ENCODE measurements around the gene KIF16B. TPM values are rescaled to one million over a fixed set of nuclear protein-coding genes. Genes with fewer than 3 reads are reported as not detected.

KIF16B gene
- total RNA-seq, 2 experiments from 2014 or later, result 3.2 to 3.4 TPM

DNA sequence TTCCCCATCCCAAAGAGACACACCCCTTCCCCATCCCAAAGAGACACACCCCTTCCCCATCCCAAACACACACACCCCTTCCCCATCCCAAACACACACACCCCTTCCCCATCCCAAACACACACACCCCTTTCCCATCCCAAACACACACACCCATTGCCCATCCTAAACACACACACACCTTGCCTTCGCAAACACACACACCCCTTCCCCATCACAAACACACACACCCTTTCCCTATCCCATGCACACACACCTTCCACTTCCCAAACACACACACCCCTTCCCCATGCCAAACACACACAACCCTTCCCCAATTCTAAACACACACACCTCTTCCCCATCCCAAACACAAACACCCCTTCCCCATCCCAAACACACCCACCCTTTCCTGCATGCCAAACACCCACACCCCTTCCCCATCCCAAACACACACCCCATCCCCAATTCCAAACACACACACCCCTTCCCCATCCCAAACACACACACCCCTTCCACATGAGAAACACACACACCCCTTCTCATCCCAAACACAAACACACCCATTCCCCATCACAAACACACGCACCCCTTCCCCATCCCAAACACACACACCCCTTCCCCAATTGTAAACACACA, 315.3 kb downstream of the KIF16B start:
- no peak overlapping the region for H3K27ac Mint-ChIP-seq
- no peak for ATAC-seq
- DNase-seq, result no peak
- ChIA-PET CTCF (no interaction called here), POLR2A (no interaction called here)
- no peaks in the 10 kb centered on the region for H3K36me3 Mint-ChIP-seq (ENCODE audit: low read depth)
- H3K27me3 Mint-ChIP-seq (ENCODE audit: low read depth), result no peaks in the 10 kb centered on the region
- H3K4me1 Mint-ChIP-seq (ENCODE audit: low read depth), result no peaks in the 10 kb centered on the region
- H3K4me3 Mint-ChIP-seq, result no peak overlapping the region
- H3K9me3 Mint-ChIP-seq (ENCODE audit: insufficient read depth), result no peaks in the 10 kb centered on the region

DNA sequence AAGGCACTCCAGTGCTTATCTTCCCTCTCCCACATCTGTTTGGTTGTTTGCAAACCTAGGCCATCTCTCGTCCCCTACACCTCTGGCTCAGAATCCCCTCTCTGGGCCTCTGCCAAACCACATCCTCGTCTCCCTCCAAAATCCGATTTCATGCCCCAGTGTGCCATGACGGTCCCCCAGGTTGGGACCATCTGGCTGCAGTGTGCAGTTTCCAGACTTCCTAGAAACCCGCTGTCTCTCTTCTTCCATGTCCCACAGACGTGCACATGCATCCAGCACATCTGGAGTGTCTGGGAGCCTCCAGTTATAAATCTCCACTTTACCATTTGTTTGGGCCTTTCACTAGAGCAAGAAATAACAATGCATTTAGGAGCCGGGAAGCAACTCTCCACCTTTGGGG, 316.2 kb downstream of the KIF16B start:
- CTCF ChIA-PET, result no interaction called here
- POLR2A ChIA-PET, result no interaction called here
- ATAC-seq, result no peak
- Mint-ChIP-seq H3K27ac (no peak overlapping the region), H3K9me3 (ENCODE audit: insufficient read depth) (no peaks in the 10 kb centered on the region), H3K4me1 (ENCODE audit: low read depth) (no peaks in the 10 kb centered on the region), H3K4me3 (no peak overlapping the region), H3K27me3 (ENCODE audit: low read depth) (no peaks in the 10 kb centered on the region), H3K36me3 (ENCODE audit: low read depth) (no peaks in the 10 kb centered on the region)
- no peak for DNase-seq

DNA sequence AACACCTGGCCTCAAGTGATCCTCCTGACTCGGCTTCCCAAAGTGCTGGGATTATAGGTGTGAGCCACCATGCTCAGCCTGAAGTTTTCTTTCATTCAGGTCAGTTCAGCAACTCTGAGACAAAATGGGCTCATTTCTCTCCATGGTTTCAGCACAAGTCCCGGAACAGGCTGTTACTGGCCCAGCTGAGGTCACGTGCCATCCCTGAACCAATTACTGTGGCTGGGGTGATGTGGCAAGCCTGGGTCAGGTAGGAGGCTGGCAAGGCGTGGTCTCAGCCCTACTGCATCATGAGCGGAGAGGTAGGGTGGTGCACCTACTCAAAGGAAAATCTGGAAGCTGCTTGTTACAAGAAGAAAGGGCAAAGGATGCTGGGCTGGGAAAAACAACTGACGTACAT, 326.4 kb downstream of the KIF16B start:
- H3K36me3 Mint-ChIP-seq (ENCODE audit: low read depth), result no peaks in the 10 kb centered on the region
- H3K27ac Mint-ChIP-seq, result no peak overlapping the region
- DNase-seq (no peak), ATAC-seq (no peak)
- no peak overlapping the region for H3K4me3 Mint-ChIP-seq
- peaks cover 6% of the 10 kb centered on the region for H3K9me3 Mint-ChIP-seq (ENCODE audit: insufficient read depth)
- CTCF ChIA-PET, result no interaction called here
- POLR2A ChIA-PET, result no interaction called here
- H3K27me3 Mint-ChIP-seq (ENCODE audit: low read depth), result no peaks in the 10 kb centered on the region
- H3K4me1 Mint-ChIP-seq (ENCODE audit: low read depth), result no peaks in the 10 kb centered on the region

DNA sequence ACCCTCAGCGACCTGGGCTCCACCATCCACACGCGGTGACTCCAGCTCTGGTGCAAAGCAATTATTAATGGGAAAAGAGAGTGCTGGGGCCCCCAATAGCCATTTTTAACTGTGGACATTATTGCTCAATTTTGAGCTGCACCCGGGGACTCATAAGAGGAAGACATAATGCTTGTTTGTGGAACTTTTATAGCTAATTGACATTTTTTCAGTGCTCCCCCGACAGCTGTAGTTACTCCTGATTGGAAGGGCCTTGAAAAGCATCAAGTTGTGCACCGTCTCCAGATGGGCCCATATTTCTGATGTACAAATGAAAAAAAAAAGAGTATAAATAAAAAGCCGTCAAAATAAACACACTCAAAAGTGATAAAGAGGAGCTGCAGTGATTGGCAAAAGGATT, 327.0 kb downstream of the KIF16B start:
- H3K4me1 Mint-ChIP-seq (ENCODE audit: low read depth), result no peaks in the 10 kb centered on the region
- H3K27me3 Mint-ChIP-seq (ENCODE audit: low read depth), result no peaks in the 10 kb centered on the region
- ChIA-PET CTCF (no interaction called here), POLR2A (no interaction called here)
- ATAC-seq, result no peak
- no peak for DNase-seq
- H3K36me3 Mint-ChIP-seq (ENCODE audit: low read depth), result no peaks in the 10 kb centered on the region
- no peak overlapping the region for H3K4me3 Mint-ChIP-seq
- no peak overlapping the region for H3K27ac Mint-ChIP-seq
- H3K9me3 Mint-ChIP-seq (ENCODE audit: insufficient read depth), result peaks cover 6% of the 10 kb centered on the region

DNA sequence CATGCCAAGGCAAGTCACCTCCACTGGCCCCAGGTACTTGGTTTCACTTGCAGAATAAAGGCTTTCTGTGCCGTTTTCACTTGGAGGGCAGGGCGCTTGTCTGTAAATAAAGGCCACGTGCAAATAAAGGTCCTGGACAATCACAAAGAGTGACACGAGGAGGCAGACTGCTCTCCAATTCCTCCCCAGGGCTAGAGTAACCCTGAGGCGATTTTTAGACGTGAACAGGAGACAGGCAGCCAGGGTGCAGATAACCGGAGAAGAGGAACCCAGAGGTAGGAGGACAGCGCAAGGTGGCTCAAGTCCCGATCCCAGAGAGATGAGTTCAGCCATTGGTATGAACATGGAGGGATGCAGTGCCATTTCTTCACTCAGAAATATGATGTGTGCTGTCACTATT, 327.4 kb downstream of the KIF16B start:
- no peak for ATAC-seq
- CTCF ChIA-PET, result no interaction called here
- no peak overlapping the region for H3K27ac Mint-ChIP-seq
- H3K4me3 Mint-ChIP-seq, result no peak overlapping the region
- H3K4me1 Mint-ChIP-seq (ENCODE audit: low read depth), result no peaks in the 10 kb centered on the region
- POLR2A ChIA-PET, result no interaction called here
- DNase-seq, result no peak
- H3K9me3 Mint-ChIP-seq (ENCODE audit: insufficient read depth), result peaks cover 6% of the 10 kb centered on the region
- no peaks in the 10 kb centered on the region for H3K36me3 Mint-ChIP-seq (ENCODE audit: low read depth)
- H3K27me3 Mint-ChIP-seq (ENCODE audit: low read depth), result no peaks in the 10 kb centered on the region

DNA sequence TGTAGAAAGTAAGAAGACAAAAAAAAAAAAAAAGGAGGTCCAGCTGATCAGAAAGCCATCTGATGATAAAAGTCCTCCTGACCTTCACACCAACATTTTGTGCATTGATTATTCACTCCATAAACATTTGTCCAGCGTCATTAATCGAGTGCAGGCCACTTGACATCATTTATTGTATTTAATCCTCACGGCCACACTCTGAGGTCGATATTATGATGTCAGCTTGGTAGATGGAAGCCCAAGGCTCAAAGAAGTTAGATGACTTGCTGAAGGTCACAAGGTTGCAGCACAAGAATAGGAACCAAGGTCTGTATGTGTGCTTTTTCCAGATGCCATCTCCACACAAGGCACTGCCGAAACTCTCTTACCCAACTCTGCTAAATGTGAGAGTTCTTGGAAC, 328.4 kb downstream of the KIF16B start:
- DNase-seq, result no peak
- no peak overlapping the region for H3K4me3 Mint-ChIP-seq
- H3K27ac Mint-ChIP-seq, result no peak overlapping the region
- H3K36me3 Mint-ChIP-seq (ENCODE audit: low read depth), result no peaks in the 10 kb centered on the region
- H3K9me3 Mint-ChIP-seq (ENCODE audit: insufficient read depth), result peaks cover 6% of the 10 kb centered on the region
- no peaks in the 10 kb centered on the region for H3K27me3 Mint-ChIP-seq (ENCODE audit: low read depth)
- no peaks in the 10 kb centered on the region for H3K4me1 Mint-ChIP-seq (ENCODE audit: low read depth)
- ATAC-seq, result no peak
- CTCF ChIA-PET, result no interaction called here
- POLR2A ChIA-PET, result no interaction called here

DNA sequence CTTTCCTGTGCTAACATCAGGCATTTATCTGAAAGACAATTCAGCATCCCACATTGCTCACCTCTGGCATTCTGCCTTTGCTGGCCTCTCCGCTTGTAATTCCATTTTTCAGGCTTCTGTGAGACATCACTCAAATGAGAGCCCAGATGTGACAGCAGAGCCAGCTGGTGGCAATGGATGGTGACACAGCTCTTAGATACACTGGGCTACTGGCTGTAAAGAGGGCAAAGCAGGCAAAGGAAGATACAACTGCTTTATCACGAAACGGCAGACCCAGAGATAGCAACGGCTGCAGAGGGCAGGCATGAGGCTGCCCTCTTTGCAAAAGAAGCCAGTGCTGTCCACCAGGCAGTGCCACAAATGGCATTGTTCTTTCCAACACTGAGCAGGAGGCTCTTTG, 329.8 kb downstream of the KIF16B start:
- DNase-seq (no peak), ATAC-seq (no peak)
- no peaks in the 10 kb centered on the region for H3K4me1 Mint-ChIP-seq (ENCODE audit: low read depth)
- ChIA-PET CTCF (no interaction called here), POLR2A (no interaction called here)
- H3K9me3 Mint-ChIP-seq (ENCODE audit: insufficient read depth), result peaks cover 6% of the 10 kb centered on the region
- no peaks in the 10 kb centered on the region for H3K27me3 Mint-ChIP-seq (ENCODE audit: low read depth)
- no peak overlapping the region for H3K27ac Mint-ChIP-seq
- H3K36me3 Mint-ChIP-seq (ENCODE audit: low read depth), result no peaks in the 10 kb centered on the region
- no peak overlapping the region for H3K4me3 Mint-ChIP-seq

DNA sequence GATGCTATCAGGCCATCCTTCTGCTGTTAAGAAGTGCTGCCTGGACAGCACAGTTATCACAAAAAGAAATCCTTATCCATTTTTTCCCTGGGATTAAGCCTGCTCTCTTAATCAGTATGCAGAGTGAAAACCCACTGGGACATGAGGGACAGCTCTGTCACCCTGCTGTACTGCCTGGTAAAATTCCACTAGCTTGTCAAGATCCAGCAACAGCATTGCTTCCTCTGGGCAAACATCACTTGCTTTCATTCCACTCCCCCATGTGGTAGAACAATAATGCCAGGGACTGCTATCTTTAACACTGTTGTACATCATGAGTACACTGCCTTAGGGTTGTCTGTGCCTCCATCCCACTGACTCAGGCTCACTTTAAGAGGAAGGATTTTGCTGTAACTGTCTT, 331.3 kb downstream of the KIF16B start:
- H3K27ac Mint-ChIP-seq, result no peak overlapping the region
- ChIA-PET POLR2A (no interaction called here), CTCF (no interaction called here)
- H3K9me3 Mint-ChIP-seq (ENCODE audit: insufficient read depth), result peaks cover 15% of the 10 kb centered on the region
- no peaks in the 10 kb centered on the region for H3K4me1 Mint-ChIP-seq (ENCODE audit: low read depth)
- no peaks in the 10 kb centered on the region for H3K27me3 Mint-ChIP-seq (ENCODE audit: low read depth)
- H3K4me3 Mint-ChIP-seq, result no peak overlapping the region
- DNase-seq, result no peak
- no peak for ATAC-seq
- H3K36me3 Mint-ChIP-seq (ENCODE audit: low read depth), result no peaks in the 10 kb centered on the region

DNA sequence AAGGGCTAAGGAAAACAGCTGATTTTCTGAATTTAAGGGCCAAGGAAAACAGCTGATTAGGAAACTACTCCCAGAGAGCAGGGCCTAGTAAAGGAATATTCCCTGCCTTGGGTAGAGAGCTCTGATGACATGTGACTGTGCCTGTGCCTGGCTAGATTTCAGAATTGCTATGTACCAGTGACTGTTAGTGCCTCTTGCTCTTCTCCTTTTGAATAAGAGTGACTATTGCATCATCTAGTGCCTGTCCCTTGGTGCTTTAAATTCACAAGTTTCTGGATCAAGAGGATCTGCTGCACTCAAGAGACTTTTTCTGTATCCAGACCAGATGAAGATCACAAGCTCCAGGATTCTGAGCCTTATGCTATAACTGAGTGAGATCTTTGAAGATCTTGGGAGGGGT, 332.9 kb downstream of the KIF16B start:
- ChIA-PET CTCF (no interaction called here), POLR2A (no interaction called here)
- no peak for ATAC-seq
- Mint-ChIP-seq H3K9me3 (ENCODE audit: insufficient read depth) (peaks cover 18% of the 10 kb centered on the region), H3K36me3 (ENCODE audit: low read depth) (no peaks in the 10 kb centered on the region), H3K4me3 (no peak overlapping the region), H3K4me1 (ENCODE audit: low read depth) (no peaks in the 10 kb centered on the region), H3K27ac (no peak overlapping the region), H3K27me3 (ENCODE audit: low read depth) (no peaks in the 10 kb centered on the region)
- no peak for DNase-seq

DNA sequence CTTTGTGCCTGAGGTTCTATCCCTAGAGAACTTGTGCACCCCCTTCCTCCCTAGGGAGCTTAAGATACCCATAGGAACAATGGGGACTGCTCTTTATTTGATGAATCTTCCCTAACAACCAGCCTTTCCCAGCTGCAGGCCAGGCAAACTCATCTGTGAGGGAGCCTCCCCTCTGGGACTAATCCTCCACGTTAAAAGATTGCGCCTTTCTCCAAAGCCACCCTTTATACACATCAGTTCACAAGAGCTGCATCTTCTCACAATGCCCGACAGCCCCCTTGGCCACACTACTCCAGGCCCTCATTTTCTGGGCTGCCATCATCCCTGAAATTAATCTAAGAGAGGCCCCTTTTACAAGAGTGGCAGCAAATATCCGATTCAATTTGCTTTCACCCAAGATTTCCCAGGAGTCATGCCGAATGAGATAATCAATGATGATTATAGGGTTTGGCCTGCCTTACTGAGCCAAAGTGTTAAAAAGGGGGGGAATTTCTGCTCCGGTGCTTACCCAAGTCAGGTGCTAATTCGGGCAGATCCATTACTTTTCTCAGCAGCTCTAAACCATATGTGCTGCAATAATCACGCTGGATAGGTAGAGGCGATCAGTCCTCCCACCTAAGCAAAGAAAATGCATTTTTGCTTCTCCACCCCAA, 336.5 kb downstream of the KIF16B start:
- Mint-ChIP-seq H3K4me1 (ENCODE audit: low read depth) (no peaks in the 10 kb centered on the region), H3K27me3 (ENCODE audit: low read depth) (no peaks in the 10 kb centered on the region), H3K27ac (no peak overlapping the region), H3K4me3 (no peak overlapping the region), H3K9me3 (ENCODE audit: insufficient read depth) (peaks cover 12% of the 10 kb centered on the region), H3K36me3 (ENCODE audit: low read depth) (no peaks in the 10 kb centered on the region)
- ChIA-PET POLR2A (no interaction called here), CTCF (no interaction called here)
- DNase-seq, result no peak
- no peak for ATAC-seq

DNA sequence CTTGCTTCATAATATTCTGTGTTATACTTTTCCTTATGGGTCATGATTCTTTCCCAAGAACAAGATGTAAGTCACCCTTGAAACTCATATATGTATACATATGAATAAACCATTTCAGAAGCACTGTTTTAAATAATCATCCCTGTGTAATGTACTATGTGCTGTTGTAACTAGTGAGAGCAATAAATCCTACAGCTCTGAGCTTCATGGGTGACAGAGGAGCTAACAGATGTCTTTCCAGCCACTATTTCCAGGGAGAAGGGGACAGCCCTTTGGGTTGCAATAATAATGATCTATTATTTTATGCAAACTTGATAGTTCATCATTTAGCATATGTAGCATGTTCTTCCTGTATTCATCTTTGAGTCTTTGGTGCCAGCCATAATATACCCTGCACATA, 342.8 kb downstream of the KIF16B start:
- no peak for DNase-seq
- Mint-ChIP-seq H3K4me1 (ENCODE audit: low read depth) (no peaks in the 10 kb centered on the region), H3K27me3 (ENCODE audit: low read depth) (no peaks in the 10 kb centered on the region), H3K4me3 (no peak overlapping the region), H3K36me3 (ENCODE audit: low read depth) (no peaks in the 10 kb centered on the region), H3K9me3 (ENCODE audit: insufficient read depth) (no peaks in the 10 kb centered on the region), H3K27ac (no peak overlapping the region)
- ChIA-PET POLR2A (no interaction called here), CTCF (no interaction called here)
- ATAC-seq, result no peak

DNA sequence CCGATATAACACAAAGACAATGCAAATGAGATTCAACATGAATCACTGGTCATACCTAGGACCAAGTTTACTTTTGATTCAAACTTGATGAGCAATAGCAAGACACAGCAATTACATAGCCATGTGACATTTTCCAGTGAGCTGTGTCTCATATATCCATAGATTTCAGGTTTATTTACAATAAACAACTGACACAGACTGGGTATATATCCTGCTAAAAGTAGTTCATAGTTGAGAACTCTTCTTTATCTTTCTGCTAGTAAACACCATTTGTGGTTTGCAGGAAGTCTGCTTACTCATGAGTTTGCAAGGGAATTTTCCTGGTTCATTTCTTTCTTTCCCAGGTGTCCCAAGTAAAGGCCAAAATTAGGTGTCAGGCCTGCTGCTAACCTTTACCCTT, 343.4 kb downstream of the KIF16B start:
- no peak for DNase-seq
- H3K27me3 Mint-ChIP-seq (ENCODE audit: low read depth), result no peaks in the 10 kb centered on the region
- ChIA-PET CTCF (no interaction called here), POLR2A (no interaction called here)
- no peaks in the 10 kb centered on the region for H3K36me3 Mint-ChIP-seq (ENCODE audit: low read depth)
- H3K4me1 Mint-ChIP-seq (ENCODE audit: low read depth), result no peaks in the 10 kb centered on the region
- ATAC-seq, result no peak
- no peak overlapping the region for H3K4me3 Mint-ChIP-seq
- no peaks in the 10 kb centered on the region for H3K9me3 Mint-ChIP-seq (ENCODE audit: insufficient read depth)
- no peak overlapping the region for H3K27ac Mint-ChIP-seq

DNA sequence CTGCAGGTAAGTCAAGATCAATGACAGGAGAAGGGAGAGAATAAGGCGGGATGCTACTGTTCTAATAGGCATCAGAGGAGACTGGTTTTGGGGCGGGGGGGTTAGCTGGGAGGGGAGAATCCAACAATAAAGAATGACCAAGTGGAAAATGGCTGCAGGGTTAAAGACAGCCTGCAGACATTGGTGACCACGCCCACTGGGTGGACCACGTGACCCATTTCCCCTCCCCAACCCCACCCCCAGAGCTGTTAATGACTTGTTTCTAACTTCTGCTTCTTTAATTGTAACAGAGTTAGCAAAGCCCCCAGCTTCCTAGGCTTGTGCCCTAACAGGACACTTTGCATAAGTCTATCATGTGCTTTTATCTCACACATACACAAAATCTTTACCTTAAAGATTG, 344.5 kb downstream of the KIF16B start:
- CTCF ChIA-PET, result no interaction called here
- Mint-ChIP-seq H3K9me3 (ENCODE audit: insufficient read depth) (no peaks in the 10 kb centered on the region), H3K4me3 (no peak overlapping the region), H3K4me1 (ENCODE audit: low read depth) (no peaks in the 10 kb centered on the region), H3K36me3 (ENCODE audit: low read depth) (no peaks in the 10 kb centered on the region), H3K27ac (no peak overlapping the region), H3K27me3 (ENCODE audit: low read depth) (no peaks in the 10 kb centered on the region)
- DNase-seq, result no peak
- no peak for ATAC-seq
- POLR2A ChIA-PET, result no interaction called here

Measured in activated CD8-positive, alpha-beta T cell treated with anti-CD3 and anti-CD28 coated beads, Interleukin-2, amount 10 ng/mL, durations not matched to agents 7 days and 5 days (primary cell).